NCI-H2196 treated with DMSO at 0.1 percent for 48 hours (cell line): Measurements from ENCODE around the gene MVD.

ENCODE experiments used
- DNase-seq: peaks from one replicate; lab custom pipeline; 2025; ENCODE audit not compliant: unreplicated experiment; lab: John Stamatoyannopoulos, UW

Gene MVD

GRCh38 chr16:88627531-88628411 lies 35.1 kb downstream of the MVD start:
- DNase-seq: no peak

- DNase-seq: no peak
Measured at GRCh38 chr16:88626646-88627045, 36.2 kb downstream of the MVD start.

DNA sequence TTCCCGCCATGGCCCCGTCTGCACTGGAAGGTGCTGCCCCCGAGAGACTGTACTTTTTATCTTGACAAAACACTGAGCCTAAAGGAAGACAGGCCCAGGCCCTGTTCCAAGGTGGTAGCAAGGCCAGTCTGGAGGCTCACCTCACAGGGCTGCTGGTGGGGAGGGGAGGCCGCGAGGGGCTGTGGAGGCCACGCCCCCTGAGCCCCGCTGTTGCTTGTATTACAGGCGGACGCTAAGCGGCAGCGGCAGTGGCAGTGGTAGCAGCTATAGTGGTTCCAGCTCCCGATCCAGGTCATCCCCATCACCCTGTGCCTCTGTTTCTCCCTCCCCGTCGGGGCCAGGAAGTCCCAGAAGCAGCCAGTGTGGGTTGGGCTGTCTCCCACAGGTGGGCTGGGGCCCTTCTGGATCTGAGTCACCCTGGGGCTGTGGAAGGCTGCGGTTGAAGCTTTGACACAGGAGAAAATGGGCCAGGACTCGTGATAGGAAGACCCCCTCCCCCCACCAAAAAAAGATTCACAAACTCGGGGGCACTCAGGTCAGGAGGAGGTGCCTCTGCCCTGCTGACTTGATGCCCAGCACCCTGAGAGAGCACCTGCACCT lies 37.8 kb downstream of the MVD start:
- no peak for DNase-seq

DNA sequence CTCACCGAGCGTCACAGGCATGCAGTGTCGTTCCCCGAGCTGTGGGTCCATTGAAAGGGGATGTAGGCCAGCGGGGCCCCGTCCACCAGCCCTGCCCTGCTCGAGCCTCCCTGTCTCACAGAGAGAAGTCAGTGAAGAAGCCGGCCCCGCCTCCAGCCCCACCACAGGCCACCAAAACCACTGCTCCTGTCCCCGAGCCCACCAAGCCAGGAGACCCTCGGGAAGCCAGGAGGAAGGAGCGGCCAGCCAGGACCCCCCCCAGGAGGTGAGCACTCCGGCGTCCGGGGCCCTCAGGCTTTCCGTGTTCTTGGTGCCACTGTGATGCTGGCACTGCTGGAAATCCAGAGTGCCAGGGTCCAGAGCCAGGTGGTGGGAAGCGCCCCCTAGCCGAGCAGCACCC lies 38.4 kb downstream of the MVD start:
- no peak for DNase-seq

DNA sequence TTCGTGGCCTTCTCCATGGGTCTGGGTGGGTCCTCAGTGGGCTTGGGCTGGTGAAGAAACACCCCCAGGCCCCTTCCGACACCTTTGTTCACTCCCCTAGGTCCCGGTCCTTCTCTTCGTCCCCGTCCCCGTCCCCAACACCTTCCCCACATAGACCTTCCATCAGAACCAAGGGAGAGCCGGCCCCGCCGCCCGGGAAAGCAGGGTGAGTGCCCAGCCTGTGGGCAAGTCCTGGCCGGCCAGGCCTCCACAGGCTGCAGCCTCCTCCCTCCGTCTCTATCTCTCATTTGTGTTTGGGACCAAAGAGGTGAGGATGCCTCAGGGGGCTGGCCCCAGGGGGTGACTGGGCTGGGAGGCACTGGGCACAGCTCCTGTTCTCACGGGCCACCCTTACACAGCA lies 39.0 kb downstream of the MVD start:
- no peak for DNase-seq

GRCh38 chr16:88622866-88623265 lies 40.0 kb downstream of the MVD start:
- no peak for DNase-seq

- no peak for DNase-seq
Measured at GRCh38 chr16:88622125-88622524, 40.8 kb downstream of the MVD start.

GRCh38 chr16:88619859-88620815 lies 42.8 kb downstream of the MVD start:
- DNase-seq: no peak

DNA sequence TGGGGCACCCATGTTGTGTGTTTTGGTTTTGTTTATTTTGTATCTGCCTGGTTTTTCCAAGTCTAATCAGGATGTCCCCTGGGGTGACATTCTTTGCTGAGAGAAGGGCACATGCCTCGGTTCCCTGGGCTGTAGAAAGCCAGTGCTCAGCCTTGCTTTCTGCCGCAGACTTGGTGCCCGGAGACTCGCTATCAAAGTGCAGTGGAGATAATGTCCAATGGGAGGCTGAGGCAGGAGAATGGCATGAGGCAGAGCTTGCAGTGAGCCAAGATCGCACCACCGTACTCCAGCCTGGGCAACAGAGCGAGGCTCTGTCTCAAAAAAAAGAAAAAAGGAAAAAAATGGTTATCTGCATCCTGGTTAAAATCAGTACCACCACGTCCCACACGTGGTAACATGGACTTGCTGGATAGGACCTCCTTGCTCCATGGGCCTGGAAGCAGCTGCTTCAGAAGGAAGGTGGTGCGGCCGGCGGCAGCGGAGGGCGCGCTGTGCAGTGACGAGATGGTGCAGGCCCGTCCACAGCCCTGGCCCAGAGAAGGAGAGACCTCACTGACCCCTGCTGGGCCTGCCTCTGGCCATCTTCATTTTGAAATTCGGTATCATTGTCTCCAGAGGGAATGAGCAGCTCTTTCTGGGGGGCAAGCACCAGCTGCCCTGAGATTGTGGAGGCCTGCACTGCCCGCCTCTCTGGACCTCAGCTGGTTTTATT lies 43.8 kb downstream of the MVD start:
- DNase-seq: no peak

- DNase-seq: no peak
Measured at GRCh38 chr16:88618182-88618955, 44.5 kb downstream of the MVD start.

- no peak for DNase-seq
Measured at GRCh38 chr16:88617268-88618031, 45.4 kb downstream of the MVD start.

DNA sequence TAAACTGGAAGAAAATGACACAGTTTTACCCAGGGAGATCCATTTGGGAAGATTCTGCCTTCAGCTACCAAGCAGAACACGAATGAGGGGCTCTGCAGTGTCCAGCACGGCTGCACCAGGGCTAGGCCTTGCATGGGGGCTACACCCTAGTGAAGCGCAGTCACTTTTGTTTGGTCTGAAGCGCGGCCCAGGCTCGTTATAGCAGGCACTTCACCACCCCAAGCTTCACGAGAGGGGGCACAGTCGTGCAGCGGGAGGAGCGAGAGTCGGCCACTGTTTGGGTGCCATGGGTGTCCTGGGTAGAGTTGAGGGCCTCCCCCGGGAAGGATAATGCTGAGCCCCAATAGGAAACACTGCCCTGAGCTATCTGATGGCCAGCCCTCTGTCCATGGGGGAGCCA lies 46.2 kb downstream of the MVD start:
- DNase-seq: no peak

DNA sequence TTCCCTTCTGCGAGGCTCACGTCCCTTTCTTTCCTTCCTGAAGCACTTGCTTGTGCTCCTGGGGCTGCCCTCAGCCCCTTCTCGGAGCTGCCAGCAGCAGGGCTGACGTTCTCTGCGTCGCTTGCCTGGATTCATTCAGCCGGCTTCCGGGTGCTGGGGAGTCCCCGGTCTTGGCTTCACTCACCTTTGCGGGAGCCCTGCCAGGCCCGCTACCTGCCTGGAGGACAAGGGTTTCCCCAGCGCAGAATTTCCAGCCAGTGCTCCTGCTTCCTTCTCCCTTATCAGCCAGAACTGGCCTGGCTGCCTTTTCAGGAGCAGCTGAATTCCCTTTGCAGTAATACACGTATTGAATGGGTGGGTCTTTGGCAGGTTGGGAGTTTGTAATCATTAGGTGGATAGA lies 46.6 kb downstream of the MVD start:
- peak; percentile 21 for DNase-seq

DNA sequence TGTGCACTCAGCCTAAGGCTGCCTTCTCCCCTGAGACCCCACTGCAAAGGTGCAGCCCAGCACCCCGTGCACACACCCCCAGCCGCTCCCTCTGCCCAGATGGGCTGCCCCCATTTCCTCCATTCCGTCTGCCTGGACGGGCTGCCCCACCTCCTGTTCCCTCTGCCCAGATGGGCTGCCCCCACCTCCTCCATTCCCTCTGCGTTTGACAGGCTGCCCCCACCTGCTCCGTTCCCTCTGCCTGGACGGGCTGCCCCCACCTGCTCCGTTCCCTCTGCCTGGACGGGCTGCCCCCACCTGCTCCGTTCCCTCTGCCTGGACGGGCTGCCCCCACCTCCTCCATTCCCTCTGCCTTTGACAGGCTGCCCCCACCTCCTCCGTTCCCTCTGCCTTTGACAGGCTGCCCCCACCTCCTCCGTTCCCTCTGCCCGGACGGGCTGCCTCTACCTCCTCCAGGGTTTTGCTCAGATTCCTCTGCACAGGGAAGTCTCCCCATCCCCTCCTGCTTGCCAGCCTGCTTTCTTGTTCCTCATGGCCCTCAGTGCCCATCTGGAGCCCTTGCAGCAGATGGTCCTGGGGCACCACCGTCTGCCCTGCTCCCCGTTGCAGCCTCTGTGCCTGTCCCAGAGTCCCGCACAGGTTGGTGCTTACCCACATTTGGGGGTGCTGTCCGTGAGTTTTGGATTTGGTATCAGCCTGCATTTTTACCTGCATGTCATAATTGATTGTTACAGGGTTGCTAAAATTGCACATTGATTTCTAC lies 47.9 kb downstream of the MVD start:
- no peak for DNase-seq

DNA sequence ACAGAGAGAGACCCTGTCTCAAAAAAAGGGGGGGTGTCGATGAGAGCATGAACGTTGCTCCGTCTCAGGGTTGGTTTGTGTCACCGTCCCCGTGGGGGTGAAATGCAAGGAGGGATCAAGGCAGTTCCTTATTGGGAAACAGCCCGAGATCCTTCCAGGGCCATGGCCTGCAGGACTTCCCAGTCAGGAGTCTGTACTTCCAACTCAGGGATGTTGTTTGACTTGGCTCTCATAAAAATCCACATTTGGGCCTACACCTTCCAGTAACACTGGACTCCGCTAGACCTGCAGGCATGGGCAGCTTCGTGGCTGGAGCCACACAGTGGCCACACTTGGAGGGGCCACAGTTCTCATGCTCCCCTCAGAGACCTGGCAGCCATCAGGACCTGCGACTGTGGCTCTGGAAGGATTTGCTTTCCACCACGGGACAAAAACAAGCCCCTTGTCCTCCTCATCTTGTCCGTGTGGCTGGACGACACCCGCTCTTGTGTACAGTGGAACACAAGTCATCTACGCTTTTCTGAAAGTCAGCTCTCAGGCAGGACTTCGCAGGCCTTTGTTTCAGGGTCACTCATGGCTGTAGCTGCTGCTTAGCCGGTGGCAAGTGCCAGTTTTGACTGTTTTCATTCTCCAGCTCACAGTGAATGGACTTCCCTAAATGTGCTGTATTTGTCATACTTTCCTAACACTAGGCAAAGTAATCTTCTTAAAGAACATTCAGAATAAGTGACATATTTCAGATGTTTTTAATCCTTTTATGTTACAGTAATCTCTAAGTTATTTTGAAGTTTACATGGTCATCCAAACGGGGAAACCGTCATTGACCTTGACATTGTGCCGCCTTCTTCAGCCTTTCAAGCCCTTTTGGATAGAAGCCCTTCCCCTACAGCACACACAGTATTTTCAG lies 48.7 kb downstream of the MVD start:
- DNase-seq: no peak

GRCh38 chr16:88613293-88613692 lies 49.6 kb downstream of the MVD start:
- no peak for DNase-seq

GRCh38 chr16:88610909-88611812 lies 51.7 kb downstream of the MVD start:
- no peak for DNase-seq
